Measurements from ENCODE around the gene FYN.

GRCh38 chr6:111750753-111751673 is 122.2 kb downstream of the FYN start:
- no peak for TF ChIP-seq FOSL1 (IDR thresholded peaks at IDR 0.05; ENCODE audit: low read depth)
- no peak for TF ChIP-seq EZH2phosphoT487 (IDR thresholded peaks at IDR 0.05; ENCODE audit: borderline replicate concordance)
- no peak for TF ChIP-seq ATF3 (IDR thresholded peaks at IDR 0.05)
- no peak for TF ChIP-seq POLR2A (IDR thresholded peaks at IDR 0.05; ENCODE audit: borderline replicate concordance, extremely low read depth, insufficient read depth, insufficient read length)
- no peak for TF ChIP-seq REST (IDR thresholded peaks at IDR 0.05; ENCODE audit: low read depth)
- TF ChIP-seq CTCF (IDR thresholded peaks at IDR 0.05 in 2 of 3, conservative IDR thresholded peaks at IDR 0.05 in 1 of 3; ENCODE audit: borderline replicate concordance in 1 of 3, insufficient read depth in 1 of 3, low read depth in 2 of 3, low read length in 2 of 3): no peak
- TF ChIP-seq TCF7L2 (IDR thresholded peaks at IDR 0.05; ENCODE audit: borderline replicate concordance, extremely low read depth, insufficient read depth, insufficient read length): no peak
- TF ChIP-seq SP1 (IDR thresholded peaks at IDR 0.05; ENCODE audit: low read depth): no peak
- no peak for TF ChIP-seq MAX (IDR thresholded peaks at IDR 0.05)
- TF ChIP-seq POLR2AphosphoS5 (IDR thresholded peaks at IDR 0.05; ENCODE audit: low read depth, low read length): no peak
- no peak for TF ChIP-seq SRF (IDR thresholded peaks at IDR 0.05; ENCODE audit: low read depth)
- no peak for TF ChIP-seq RAD21 (IDR thresholded peaks at IDR 0.05; ENCODE audit: low read depth)
- TF ChIP-seq SIN3A (IDR thresholded peaks at IDR 0.05; ENCODE audit: low read depth): no peak
- no peak for TF ChIP-seq JUND (IDR thresholded peaks at IDR 0.05)
